Smooth muscle cell (in vitro differentiated cells): ENCODE results near the gene IFRD1. TPM values are rescaled to one million over a fixed set of nuclear protein-coding genes. Genes with fewer than 3 reads are reported as not detected.

Experiments used
- DNase-seq: peaks from one replicate; lab custom pipeline; 2025; ENCODE audit not compliant: unreplicated experiment; lab: John Stamatoyannopoulos, UW
- H2AFZ ChIP-seq: fragments of 200-600 bp; sonication (generic); 2 replicates; pipeline ENCODE4 v1.6.0; 2016; ENCODE audit warnings: antibody characterized with exemption, low read depth, mild to moderate bottlenecking
- H3F3A ChIP-seq: fragments of 200-600 bp; sonication (generic); 2 replicates; pipeline ENCODE4 v1.6.0; 2017; ENCODE audit warnings: antibody characterized with exemption, low read depth
- H3K27ac ChIP-seq: fragments of 200-600 bp; sonication (generic); 2 replicates; pipeline ENCODE4 v1.5.1; 2016; ENCODE audit warnings: low read depth, mild to moderate bottlenecking
- H3K27me3 ChIP-seq: fragments of 200-600 bp; sonication (generic); 2 replicates; pipeline ENCODE4 v1.6.1; 2016; ENCODE audit warnings: low read depth, mild to moderate bottlenecking
- H3K36me3 ChIP-seq: fragments of 200-600 bp; sonication (generic); 2 replicates; pipeline ENCODE4 v1.5.1; 2016; ENCODE audit warnings: low read depth
- H3K4me1 ChIP-seq: fragments of 200-600 bp; sonication (generic); 2 replicates; pipeline ENCODE4 v1.5.1; 2016; ENCODE audit warnings: low read depth
- H3K4me2 ChIP-seq: fragments of 200-600 bp; sonication (generic); 2 replicates; pipeline ENCODE4 v1.6.0; 2016; ENCODE audit warnings: mild to moderate bottlenecking
- H3K4me3 ChIP-seq: fragments of 200-600 bp; sonication (generic); 2 replicates; pipeline ENCODE4 v1.5.1; 2016; ENCODE audit warnings: mild to moderate bottlenecking
- H3K79me2 ChIP-seq: fragments of 200-600 bp; sonication (generic); 2 replicates; pipeline ENCODE4 v1.6.0; 2016; ENCODE audit warnings: low read depth, mild to moderate bottlenecking
- H3K9ac ChIP-seq: fragments of 200-600 bp; sonication (generic); 2 replicates; pipeline ENCODE4 v1.6.0; 2016; ENCODE audit warnings: low read depth
- H3K9me3 ChIP-seq: fragments of 200-600 bp; sonication (generic); replicated peaks from 2 replicates; pipeline ENCODE4 v1.5.1; 2016; ENCODE audit warnings: low read depth
- H4K20me1 ChIP-seq: fragments of 200-600 bp; sonication (generic); 2 replicates; pipeline ENCODE4 v1.6.0; 2016; ENCODE audit warnings: low read depth
- CTCF ChIP-seq: fragments of 200-600 bp; sonication (generic); IDR thresholded peaks from 2 replicates; pipeline ENCODE4 v1.5.1; 2017; ENCODE audit warnings: borderline replicate concordance, mild to moderate bottlenecking, antibody characterized with exemption; ENCODE audit not compliant: insufficient read depth, poor library complexity, severe bottlenecking
- WGBS: methylation state at CpG from one replicate; pipeline ENCODE4 v1.1.7; 2016; ENCODE audit warnings: low lambda C conversion rate; 5-methylcytosine and 5-hydroxymethylcytosine counted together
- polyA plus RNA-seq: library from polyadenylated mRNA; unstranded; fragments of >200 nt; fragmentation: Nextera tagmentation; extraction: Ambion mirVana; gene quantifications from 2 replicates; pipeline ENCODE4 v1.2.1, GENCODE V29; 2016
- total RNA-seq: library from RNA; depleted of rRNA; stranded (reverse); fragments of >200 nt; gene quantifications from 2 replicates; pipeline ENCODE4 v1.2.3, GENCODE V29; 2014

Gene IFRD1
- total and polyA plus RNA-seq, 2 experiments from 2014 or later: 70.5 to 150 TPM

GRCh38 chr7:112423987-112424386, 26.3 kb upstream of the IFRD1 start:
- TF ChIP-seq CTCF: no peak
- H3K4me3 ChIP-seq: no peak overlapping the region
- 63% methylated on average over 2 of the region's 2 CpGs for WGBS
- H3K27ac ChIP-seq: no peak overlapping the region
- no peaks in the 10 kb centered on the region for H4K20me1 ChIP-seq
- H3K79me2 ChIP-seq: no peaks in the 10 kb centered on the region
- H3F3A ChIP-seq: peaks cover 4% of the 10 kb centered on the region
- H3K4me2 ChIP-seq: no peak overlapping the region
- H3K4me1 ChIP-seq: peaks cover 22% of the 10 kb centered on the region
- H3K27me3 ChIP-seq: no peaks in the 10 kb centered on the region
- no peaks in the 10 kb centered on the region for H3K36me3 ChIP-seq
- DNase-seq: no peak
- H2AFZ ChIP-seq: no peak overlapping the region
- no peaks in the 10 kb centered on the region for H3K9me3 ChIP-seq
- H3K9ac ChIP-seq: no peak overlapping the region

- WGBS: 82% methylated on average over 1 of the region's 1 CpG
Measured at GRCh38 chr7:112427984-112428383, 22.3 kb upstream of the IFRD1 start.

GRCh38 chr7:112428715-112429114, 21.5 kb upstream of the IFRD1 start:
- H3K27ac ChIP-seq: no peak overlapping the region
- H3K9me3 ChIP-seq: no peaks in the 10 kb centered on the region
- H3K4me1 ChIP-seq: no peaks in the 10 kb centered on the region
- 89% methylated on average over 2 of the region's 2 CpGs for WGBS
- H3K4me3 ChIP-seq: no peak overlapping the region
- H3K9ac ChIP-seq: no peak overlapping the region
- H3K36me3 ChIP-seq: no peaks in the 10 kb centered on the region
- DNase-seq: no peak
- no peak overlapping the region for H3K4me2 ChIP-seq
- no peak for TF ChIP-seq CTCF
- no peaks in the 10 kb centered on the region for H4K20me1 ChIP-seq
- no peak overlapping the region for H2AFZ ChIP-seq
- H3K27me3 ChIP-seq: no peaks in the 10 kb centered on the region
- no peaks in the 10 kb centered on the region for H3F3A ChIP-seq
- no peaks in the 10 kb centered on the region for H3K79me2 ChIP-seq

More at GRCh38 chr7:112427984-112428383, 22.3 kb upstream of the IFRD1 start:
- Histone ChIP-seq H3K36me3 (no peaks in the 10 kb centered on the region), H3K4me1 (peaks cover 4% of the 10 kb centered on the region), H3K9me3 (no peaks in the 10 kb centered on the region), H4K20me1 (no peaks in the 10 kb centered on the region), H3K79me2 (no peaks in the 10 kb centered on the region), H3K9ac (no peak overlapping the region), H3K4me2 (no peak overlapping the region), H3K27ac (no peak overlapping the region), H2AFZ (no peak overlapping the region), H3F3A (no peaks in the 10 kb centered on the region), H3K27me3 (no peaks in the 10 kb centered on the region), H3K4me3 (no peak overlapping the region)
- no peak for DNase-seq
- no peak for TF ChIP-seq CTCF

GRCh38 chr7:112430649-112431048, 19.6 kb upstream of the IFRD1 start:
- TF ChIP-seq CTCF: no peak

More at GRCh38 chr7:112430649-112431048, 19.6 kb upstream of the IFRD1 start:
- Histone ChIP-seq H4K20me1 (no peaks in the 10 kb centered on the region), H3F3A (no peaks in the 10 kb centered on the region), H3K4me2 (no peak overlapping the region), H2AFZ (no peak overlapping the region), H3K9me3 (no peaks in the 10 kb centered on the region), H3K79me2 (no peaks in the 10 kb centered on the region), H3K27me3 (no peaks in the 10 kb centered on the region), H3K36me3 (no peaks in the 10 kb centered on the region), H3K9ac (no peak overlapping the region), H3K4me1 (no peaks in the 10 kb centered on the region), H3K27ac (no peak overlapping the region), H3K4me3 (no peak overlapping the region)
- WGBS: 69% methylated on average over 2 of the region's 2 CpGs
- DNase-seq: no peak
